HG03571 (cell line): ENCODE results near the gene EIF3L.

ENCODE experiments used
- ATAC-seq: cut with Tn5 transposase; IDR thresholded peaks from one replicate; pipeline ENCODE4 v1.9.1; 2021; ENCODE audit not compliant: unreplicated experiment

EIF3L gene

DNA sequence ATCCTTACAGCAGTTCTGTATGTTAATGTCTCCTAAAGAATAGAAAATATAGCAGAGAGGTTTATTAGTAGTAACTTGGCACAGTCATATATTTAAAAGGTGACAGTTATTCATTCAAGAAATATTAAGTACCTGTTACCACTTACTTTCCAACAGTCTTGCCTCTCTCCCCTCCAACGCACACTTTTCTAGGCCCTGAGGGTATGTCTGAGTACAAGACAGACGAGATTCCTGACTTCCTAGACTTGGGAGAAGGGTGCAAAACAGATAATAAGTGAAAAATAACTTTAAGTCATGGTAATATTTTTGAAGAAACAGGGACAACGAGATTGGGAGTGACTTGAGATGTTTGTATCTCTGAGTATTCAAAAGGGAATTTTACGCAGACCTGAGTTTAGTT lies 1.6 kb downstream of the EIF3L start:
- no peak for ATAC-seq

DNA sequence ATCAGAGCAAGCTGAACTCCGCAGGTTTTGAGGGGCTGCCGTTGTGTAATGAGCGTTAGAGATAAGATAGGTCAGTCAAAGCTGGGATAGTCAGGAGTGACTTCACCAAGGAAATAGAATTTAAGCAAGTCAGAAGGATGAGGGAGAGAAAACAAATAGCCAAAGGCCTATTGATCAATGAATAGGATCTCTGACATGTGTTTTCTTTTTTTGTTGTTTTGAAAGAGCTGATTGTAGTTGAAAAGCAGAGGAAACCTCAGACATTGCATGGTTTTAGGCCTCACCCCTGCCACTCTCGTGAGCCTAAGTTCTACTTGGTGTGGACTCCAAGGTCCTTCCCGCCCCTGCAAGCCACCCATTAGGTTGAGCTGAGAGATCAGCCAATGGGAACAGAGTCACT lies 3.2 kb downstream of the EIF3L start:
- ATAC-seq: no peak

DNA sequence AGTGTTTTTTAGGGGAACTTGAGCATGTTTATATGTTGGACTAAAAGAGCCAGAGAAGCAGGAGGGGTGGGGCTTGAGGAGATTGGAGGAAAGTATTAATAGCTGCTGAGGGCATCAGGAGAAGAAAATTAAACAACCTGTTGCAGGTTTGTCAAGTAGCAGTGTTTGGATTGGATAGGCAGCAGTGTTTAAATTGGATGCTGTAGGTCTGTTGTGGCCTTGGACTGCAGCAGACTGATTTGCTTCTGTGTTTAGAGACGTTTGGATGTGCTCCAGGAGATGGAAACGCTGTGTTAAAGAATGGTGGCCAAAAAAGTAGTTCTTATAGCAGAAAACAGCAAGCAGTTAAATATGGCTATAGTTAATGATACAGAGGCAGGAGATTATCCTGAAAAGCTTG lies 5.7 kb downstream of the EIF3L start:
- ATAC-seq: no peak

DNA sequence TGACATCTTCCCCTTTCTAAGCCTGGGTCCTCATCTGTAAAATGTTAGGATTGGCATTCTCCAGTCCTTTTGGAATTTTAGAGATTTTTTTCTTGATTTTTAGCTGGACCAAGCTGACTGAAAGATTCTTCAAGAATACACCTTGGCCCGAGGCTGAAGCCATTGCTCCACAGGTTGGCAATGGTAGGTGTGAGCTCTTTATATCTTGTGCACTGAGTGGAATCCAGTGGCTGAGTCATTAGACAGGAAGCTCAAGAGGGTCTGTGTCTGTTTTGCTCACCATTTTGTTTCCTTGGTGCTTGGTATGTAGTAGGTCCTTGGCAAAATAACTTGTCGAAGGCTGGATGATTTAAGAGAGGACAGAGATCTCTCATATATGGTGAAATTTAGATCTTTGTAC lies 6.2 kb downstream of the EIF3L start:
- no peak for ATAC-seq

DNA sequence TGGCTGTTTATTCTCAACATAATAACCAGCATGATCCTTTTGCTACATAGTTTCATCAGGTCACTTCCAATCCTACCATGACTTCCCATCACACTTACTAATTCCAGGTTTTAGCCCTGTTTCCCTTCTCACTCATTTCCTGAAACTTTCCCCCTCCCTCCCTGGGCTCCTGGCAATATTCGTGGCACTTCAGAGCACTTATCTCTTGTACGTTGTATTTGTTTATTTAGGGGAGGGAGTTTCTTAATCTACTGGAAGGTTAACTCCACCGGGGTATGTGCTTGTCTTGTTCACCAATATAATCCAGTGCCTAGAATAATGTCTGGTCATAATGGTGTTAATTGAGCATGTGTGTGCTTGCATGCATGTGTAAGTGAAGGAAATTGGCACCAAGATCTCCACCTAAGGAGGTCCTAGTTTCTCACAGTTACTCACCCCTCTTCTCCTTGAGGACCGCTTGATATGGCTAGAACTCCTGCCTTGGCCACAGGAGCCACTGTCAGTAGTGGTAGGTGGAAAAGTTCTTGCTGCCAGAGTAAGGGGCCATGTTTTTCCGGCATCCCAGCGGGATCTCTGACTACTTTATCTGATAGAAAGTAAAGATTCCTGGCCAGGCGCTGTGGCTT lies 11.7 kb downstream of the EIF3L start:
- ATAC-seq: no peak

DNA sequence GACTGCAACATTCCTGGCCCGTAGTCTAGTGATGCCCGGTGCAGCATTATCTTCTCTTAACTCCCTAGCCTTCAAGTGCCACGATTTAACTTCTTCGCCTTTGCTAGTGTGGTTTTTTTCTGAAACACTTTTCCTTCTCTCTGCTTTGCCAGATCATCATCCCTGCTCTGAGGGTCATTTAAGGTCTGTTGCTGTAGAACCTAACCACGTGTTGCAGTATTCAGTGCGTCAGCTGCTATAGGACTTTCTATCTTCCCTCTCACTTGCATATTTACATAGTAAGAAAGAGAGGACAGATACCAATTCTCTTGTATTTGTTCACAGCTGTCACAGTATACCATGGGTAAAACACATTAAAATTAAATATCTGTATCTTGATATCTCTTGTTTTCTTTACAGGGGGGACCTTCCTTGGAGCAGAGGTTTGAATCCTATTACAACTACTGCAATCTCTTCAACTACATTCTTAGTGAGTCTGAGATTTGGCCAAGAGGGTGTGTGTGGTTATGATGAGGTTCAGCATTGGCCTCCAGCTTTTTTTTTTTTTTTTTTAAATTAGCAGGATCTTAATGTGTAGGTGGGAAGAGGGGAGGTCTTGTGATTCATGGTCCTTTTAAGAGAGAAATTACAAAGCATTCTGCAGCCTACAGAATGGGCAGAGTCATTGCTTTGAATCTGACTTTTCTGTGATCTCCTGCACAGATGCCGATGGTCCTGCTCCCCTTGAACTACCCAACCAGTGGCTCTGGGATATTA lies 13.5 kb downstream of the EIF3L start:
- no peak for ATAC-seq

DNA sequence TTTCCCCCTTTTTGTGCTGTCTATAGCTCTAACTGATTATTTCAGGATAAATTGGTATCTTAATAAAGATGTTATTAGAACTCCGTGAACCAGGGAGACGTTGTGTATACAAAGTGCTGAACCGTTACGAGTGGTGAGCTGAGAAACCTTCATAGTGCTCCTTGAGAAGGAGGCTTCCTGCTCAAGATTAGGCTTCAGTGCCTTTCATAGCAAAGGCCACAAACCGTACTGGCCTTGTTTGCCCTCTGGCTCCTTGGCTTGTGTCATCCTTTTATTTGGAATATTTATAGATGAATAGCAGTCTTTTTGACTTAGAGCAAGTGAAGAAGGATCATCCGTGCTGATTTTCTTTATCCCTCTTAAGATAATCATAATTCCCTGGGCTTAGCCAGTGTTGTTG lies 16.3 kb downstream of the EIF3L start:
- no peak for ATAC-seq

DNA sequence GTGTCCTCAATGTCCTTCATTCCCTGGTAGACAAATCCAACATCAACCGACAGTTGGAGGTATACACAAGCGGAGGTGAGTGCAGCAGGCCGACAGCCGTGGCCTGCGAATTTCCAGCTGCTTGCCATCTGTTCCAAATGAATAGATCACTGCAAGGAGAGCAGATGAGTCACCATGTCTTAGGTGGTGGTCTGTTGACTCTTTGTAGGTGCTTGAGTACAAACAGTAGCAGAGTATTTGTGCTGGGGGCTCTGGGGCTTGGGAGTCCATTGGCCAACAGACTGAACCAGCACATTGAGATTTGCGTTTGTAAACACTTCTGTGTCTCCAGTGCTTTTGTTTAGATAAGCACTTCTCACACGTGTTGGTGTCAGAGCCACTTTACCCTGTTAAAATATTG lies 21.1 kb downstream of the EIF3L start:
- no peak for ATAC-seq

DNA sequence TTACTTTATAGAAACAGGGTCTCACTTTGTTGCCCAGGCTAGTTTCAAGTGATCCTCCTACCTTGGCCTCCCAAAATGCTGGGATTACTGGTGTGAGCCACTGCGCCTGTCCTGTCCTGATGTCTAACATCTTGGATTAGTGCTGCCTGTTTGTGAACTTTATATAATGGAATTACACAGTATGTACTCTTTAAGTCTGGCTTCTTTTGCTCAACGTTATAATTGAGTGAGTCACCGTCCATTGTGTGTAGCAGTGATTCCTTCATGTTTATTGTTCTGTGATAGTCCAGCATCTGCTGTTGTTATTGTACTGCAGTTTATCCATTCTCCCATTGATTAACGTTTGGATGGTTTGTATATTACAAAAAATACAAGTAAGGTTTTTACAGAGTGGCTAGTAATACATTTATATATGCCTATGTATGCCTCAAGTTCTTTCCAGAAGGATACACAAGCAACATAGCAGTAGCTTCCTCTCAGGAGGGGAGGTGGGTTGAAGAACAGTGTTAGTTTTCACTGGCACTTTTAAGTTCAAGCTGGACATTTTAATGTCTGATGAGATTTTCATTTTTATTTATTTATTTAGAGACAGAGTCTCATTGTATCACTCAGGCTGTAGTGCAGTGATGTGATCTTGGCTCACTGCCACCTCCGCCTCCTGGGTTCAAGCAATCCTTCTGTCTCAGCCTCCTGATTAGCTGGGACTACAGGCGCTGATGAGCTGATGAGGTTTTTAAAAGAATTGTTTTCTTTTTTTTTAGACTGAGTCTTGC lies 31.6 kb downstream of the EIF3L start:
- ATAC-seq: no peak

DNA sequence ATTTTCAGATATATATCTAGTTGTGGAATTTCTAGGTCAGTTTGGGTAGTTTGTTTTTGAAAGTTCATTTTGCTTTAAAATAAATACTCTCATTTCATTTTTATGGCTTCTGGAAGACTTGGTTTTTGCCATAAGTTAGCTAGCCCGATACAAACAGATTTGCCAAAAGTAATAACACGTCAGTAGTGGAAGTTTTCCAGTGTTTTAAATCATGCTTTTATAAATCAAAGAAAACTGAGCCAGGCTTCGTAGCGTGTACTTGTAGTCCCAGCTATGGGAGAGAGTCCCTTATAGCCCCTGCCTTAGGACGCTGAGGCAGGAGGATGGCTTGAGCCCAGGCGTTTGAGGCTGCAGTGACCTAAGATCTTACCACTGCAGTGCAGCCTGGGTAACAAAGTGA lies 35.2 kb downstream of the EIF3L start:
- ATAC-seq: no peak

DNA sequence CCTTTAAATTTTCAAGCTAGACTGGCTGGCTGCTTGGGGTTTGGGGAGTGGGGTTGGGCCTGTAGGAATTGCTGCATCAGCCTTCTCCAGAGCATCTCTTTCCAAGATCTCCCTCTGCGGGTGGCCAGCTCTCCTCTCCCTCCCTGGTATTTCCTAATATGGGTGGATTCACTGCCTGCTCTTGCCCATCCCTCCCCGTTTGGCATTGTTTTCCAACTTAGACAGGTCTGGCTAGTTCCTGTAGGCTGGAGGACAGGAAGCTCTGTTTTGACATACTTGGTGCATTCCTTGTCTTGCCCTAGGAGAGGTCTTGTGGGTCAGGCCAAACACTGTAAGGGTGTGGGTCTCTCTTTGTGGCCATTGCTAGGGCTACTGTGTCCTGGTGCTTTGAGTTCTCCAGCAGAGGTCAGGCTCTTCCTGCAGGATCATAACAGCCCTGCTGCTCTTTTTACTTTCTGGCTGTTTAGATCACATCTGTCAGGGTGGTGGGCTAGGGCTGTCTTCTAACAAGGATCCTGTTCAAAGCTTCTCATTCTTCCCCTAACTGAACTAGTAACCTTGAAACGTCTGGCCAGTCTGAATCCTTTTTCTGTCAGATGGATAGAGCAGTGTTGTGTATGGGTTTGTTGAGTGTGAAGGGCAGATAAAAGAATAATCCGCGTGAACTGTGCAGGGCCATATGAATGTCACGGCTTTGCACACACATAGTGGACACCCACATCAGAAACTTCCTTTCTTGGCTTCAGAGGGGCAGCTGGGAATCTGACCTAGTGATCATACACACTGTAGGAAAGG lies 38.6 kb downstream of the EIF3L start:
- no peak for ATAC-seq

DNA sequence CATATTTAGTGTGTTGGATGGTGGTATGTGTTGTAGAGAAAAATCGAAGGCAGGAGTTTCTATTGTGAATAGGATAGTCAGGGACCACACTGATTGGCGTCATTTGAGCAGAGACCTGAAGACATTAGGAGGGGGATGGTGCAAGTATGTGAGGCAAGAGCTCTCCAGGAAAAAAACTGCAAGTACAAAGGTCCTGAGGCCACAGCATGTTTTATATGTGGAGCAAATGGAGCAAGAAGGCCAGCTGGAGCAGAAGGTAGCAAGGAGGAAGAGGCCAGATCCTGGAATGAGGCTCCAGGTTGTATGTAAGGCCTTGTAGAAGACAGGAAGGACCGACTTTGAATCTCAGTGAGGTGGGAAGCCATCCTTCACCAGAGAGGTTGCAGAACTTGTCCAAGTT lies 42.7 kb downstream of the EIF3L start:
- no peak for ATAC-seq

DNA sequence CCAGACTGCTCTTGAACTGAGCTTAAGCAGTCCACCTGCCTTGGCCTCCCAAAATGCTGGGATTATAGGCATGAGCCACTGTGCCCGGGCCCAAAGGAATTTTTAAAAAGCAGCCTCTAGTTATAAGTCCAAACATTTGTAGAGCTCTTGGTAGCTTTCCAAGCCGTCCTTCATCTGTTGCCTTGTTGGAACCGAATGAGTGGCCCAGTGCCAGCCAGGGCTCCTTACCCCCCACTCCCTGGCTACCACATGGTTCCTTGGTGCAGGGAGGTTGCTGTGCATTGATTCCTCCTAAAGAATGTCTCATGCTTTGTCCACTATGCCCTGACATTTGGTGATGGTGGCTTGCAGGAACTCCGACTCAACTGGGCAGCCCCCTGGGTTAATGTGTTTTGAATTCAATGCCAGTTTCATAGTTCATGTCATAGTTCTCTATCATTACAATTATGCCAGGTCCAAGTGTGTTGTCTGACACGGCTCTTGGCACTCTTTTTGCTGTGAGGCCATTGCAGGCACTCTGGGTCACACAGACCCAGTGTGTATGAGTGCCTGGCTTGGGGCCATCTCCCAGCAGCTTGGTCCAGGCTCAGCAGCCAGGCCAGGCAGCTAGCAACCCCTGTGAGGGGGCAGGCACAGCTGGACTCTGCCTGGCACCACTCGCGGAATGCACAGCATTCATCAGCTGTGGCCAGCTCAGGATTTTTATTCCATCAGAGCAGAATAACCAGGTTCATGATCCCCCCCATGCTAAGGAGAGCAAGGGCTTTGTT lies 43.5 kb downstream of the EIF3L start:
- ATAC-seq: no peak

DNA sequence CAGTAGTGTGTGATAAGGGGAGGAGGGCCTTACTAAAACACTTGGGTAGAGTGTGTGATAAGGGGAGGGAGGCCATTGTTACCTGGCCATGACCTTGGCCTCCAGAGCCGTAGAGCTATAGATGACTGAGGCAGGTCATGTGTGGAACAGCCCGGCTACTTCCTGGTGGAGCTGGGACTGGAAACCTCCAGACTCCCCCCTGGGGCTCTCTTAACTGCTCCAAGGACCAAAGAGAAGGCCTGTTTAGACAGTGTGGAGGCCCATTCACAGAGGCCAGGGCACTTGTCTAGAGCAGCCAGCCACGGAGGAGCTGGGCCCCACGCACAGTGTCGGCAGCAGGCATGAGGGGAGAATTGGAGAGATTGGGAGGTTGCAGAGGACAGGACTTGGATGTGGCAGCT lies 44.4 kb downstream of the EIF3L start:
- ATAC-seq: no peak

DNA sequence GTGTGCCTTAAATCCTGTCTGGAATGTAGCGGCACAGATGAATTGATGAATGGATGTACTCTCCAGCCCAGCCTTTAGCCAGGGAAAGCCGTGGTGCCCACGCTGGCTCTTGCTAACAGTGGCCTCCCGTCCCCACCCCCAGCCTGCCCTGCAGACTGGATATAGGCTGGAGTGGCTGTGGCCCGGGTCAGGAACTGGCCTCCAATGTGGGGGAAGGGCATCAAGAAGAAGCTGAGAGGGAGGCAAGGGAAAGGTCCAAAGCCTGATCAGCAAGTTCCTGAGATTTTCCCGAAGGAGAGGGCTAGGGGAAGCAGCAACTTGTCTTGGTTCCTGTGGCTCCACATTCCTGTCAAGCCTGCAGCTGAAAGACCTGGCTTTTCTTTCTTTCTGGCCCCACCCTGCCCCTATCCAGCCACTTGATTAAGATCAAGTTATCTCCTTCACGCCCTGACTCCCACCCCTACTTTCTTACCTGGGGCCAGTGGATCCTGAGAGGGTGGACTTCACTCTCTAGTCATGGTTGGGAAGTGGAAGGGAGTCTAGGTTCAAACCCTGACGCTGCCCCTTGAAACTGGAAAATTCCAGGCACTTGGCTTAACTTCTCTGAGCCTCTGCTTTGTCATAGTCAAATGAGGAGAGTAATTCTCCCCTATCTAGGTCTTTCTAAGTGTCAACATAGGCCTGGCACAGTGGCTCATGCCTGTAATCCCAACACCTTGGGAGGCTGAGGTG lies 45.9 kb downstream of the EIF3L start:
- ATAC-seq: no peak

DNA sequence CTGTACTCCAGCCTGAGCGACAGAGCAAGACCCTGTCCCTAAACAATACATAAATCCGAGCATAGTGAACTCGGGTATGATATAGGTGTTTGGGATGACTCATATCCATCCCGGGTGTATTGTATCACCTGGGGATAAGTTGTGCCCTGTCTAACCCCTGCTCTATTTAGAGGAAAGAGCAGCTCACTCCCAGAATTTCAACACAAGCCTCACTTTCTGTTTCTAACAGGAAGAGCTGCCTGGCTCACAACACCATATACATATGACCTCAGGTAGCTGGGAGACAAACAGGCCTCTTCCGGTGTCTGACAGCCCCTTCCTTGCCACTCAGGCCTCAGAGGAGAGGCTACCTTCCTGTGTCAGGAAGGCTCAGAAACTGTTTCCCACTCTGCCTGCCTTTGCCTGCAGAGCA lies 47.0 kb downstream of the EIF3L start:
- ATAC-seq: no peak

DNA sequence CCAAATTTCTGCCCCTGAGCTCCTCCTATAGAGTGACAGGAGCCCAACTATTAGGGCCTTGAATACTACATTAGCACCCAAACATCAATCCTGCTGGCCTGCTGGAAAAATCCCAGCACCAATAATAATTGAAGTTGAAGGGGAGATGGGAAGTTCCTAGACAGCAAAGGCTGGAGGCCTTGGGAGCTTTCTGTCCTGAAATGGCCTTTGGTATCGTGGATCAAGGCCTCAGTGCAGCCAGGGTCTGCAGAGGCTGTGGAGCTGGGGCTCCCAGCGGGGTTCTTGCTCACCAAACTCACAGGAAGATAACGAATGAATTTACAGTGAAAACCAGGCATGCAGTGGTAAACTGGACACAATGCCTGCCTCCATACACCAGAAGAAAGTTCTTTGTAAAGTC lies 47.7 kb downstream of the EIF3L start:
- ATAC-seq: no peak

DNA sequence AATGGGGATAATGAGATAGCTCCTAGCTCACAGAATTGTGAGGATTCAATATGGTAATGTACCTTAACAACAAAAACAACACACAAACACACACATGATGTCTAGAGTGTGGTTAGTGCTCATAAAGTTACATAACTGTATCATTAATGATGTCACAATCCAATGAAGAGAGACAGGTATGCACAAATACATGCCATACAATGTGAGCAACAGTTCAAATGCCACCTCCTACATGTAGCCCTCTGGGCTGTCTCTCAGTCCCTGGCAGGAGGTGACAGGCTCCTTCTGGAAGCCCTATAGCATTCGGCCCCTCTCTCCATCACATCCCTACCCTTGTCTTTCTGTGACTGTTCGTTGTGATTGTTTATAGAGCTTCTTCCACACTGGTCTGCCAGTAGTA lies 48.6 kb downstream of the EIF3L start:
- ATAC-seq: no peak

DNA sequence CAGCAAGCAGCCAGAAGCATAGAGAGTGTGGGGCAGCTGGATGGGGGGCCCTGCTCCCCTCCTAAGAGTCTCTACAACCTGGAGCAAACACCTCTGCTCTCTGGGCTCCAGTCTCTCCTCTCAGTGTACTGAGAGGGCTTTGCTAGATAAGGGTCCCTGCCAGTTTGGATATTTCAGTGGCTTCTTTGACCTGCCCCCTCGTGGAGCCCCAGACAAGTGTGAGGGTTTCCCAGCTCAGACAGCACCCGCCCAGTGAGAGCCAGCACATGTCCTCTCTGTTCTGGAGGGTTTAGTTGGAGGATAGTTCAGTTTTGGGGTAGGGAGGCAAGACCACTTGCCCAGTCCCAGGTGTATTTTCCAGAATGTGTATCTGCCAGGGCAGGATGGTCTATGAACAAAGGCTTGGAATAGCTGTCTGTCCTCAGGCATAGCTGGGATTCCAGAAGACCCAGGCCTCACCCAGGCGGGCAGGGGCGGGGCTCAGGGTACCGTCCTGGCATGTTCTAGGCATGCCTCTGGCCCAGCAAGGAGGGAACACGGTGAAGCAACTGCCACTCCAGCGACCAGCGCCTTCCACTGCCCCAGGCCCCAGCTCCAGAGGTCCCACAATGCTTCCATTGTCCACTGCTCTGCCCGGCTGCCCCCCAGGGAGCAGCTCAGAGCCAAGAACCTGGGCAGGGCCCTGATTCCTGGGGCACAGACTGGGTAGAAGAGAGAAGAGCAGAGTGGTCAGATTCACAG lies 49.4 kb downstream of the EIF3L start:
- ATAC-seq: no peak
